Bronchial epithelial cell (primary cell): ENCODE data around the gene MED25. TPM values are rescaled to one million over a fixed set of nuclear protein-coding genes. Genes with fewer than 3 reads are reported as not detected.

ENCODE experiments used
- DNase-seq: peaks from one replicate; pipeline ENCODE4 v3.0.0-alpha.2; 2010; ENCODE audit warnings: low read depth
- FAIRE-seq: peaks from 2 replicates; lab custom pipeline; 2011; peaks lifted over from hg19 to GRCh38; lab: Jason Lieb, UNC
- H3K27me3 ChIP-seq: 2 replicates; pipeline ENCODE4 v1.5.1; 2011; ENCODE audit warnings: low read length; ENCODE audit not compliant: control insufficient read depth, insufficient read depth
- H3K36me3 ChIP-seq: 2 replicates; pipeline ENCODE4 v1.5.1; 2011; ENCODE audit warnings: low read length; ENCODE audit not compliant: control insufficient read depth, insufficient read depth
- H3K4me3 ChIP-seq: 2 replicates; pipeline ENCODE4 v1.5.1; 2011; ENCODE audit warnings: mild to moderate bottlenecking, low read depth, low read length, control low read depth
- total RNA-seq: library from RNA; depleted of rRNA; stranded (reverse); fragments of >200 nt; gene quantifications from 2 replicates; pipeline ENCODE4 v1.2.1, GENCODE V29; 2014
- TF ChIP-seq, protein P1 (sequence below): IDR thresholded peaks from 2 replicates; pipeline ENCODE4 v1.5.1; 2011; ENCODE audit warnings: mild to moderate bottlenecking, moderate library complexity, low read length, control low read depth, inconsistent platforms; ENCODE audit not compliant: insufficient read depth, severe bottlenecking

Gene MED25
- total RNA-seq, 1 donor from 2014 or later = 8.2 TPM

DNA sequence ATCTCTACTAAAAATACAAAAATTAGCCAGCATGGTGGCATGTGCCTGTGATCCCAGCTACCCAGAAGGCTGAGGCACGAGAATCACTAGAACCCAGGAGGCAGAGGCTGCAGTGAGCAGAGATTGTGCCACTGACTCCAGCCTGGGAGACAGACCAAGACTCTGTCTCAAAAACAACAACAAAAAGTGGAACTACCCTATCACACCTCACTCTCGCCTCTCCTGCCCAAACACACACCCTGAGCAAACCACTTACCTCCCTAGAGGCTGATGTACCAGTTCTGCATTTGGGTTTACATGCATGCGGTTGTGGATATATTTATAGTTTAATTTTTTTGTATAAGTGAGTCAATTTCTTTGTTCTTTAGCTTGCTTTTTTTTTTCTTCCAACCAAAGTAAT, 25.2 kb downstream of the MED25 start:
- no peaks in the 10 kb centered on the region for H3K27me3 ChIP-seq
- no peak for FAIRE-seq
- H3K4me3 ChIP-seq = no peak overlapping the region
- no peak for DNase-seq
- peaks cover 3% of the 10 kb centered on the region for H3K36me3 ChIP-seq
- TF ChIP-seq, protein P1, sequence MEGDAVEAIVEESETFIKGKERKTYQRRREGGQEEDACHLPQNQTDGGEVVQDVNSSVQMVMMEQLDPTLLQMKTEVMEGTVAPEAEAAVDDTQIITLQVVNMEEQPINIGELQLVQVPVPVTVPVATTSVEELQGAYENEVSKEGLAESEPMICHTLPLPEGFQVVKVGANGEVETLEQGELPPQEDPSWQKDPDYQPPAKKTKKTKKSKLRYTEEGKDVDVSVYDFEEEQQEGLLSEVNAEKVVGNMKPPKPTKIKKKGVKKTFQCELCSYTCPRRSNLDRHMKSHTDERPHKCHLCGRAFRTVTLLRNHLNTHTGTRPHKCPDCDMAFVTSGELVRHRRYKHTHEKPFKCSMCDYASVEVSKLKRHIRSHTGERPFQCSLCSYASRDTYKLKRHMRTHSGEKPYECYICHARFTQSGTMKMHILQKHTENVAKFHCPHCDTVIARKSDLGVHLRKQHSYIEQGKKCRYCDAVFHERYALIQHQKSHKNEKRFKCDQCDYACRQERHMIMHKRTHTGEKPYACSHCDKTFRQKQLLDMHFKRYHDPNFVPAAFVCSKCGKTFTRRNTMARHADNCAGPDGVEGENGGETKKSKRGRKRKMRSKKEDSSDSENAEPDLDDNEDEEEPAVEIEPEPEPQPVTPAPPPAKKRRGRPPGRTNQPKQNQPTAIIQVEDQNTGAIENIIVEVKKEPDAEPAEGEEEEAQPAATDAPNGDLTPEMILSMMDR = no peak

DNA sequence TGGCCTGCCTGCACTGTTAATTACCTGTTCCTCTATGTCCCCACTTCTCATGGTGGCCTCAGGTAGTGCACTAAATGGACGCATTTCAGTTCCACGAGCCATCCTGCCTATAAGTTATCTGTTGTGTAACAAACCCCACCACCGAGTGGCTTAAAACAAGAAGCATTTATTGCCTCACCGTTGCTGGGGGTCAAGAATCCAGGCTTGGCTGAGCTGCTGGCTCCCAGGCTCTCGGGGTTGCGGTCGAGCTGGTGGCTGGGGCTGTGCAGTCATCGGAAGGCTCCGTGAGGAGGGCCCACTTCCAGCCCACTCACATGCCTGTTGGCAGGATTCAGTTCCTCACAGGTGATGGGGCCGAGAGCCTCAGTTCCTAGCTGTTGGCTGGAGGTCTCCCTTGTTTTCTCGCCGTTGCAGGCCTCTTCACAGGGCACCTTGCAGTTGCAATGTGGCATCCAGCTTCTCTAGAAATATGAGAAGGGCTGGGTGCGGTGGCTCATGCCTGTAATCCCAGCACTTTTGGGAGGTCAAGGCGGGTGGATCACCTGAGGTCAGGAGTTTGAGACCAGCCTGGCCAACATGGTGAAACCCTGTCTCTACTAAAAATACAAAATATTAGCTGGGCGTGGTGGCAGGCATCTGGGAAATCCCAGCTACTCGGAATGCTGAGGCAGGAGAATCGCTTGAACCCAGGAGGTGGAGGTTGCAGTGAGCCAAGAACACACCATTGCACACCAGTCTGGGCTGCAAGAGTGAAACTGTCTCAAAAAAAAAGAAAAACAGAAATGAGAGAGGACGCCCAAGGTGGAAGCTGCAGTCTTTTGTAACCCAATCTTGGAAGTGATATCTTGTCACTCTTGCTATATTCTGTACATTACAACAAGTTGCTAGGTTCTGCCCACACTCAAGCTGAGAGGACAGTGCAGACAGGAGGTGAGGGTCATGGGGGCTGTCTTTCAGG, 26.3 kb downstream of the MED25 start:
- no peak for FAIRE-seq
- Histone ChIP-seq H3K4me3 (no peak overlapping the region), H3K36me3 (peaks cover under 1% of the 10 kb centered on the region), H3K27me3 (no peaks in the 10 kb centered on the region)
- DNase-seq = no peak
- TF ChIP-seq, protein P1 = no peak

DNA sequence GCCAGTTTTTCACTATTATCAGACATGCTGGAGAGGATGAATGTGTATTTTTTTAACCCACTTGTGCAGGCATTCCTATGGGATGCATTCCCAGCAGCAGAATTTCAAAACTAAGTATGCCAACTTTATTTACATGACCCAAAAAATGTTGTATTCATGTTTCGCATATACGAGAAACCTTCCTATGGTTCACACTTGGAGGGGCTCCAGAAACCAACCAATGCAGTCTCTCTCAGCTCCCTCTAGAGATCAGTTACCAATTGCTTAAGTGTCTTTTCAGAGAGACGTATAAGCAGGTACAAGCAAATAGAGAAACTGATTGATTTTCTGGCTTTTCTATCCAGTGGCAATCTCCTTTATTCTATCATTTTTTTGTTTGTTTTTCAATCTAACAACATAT, 27.3 kb downstream of the MED25 start:
- FAIRE-seq (no peak), DNase-seq (no peak)
- TF ChIP-seq, protein P1 = no peak

DNA sequence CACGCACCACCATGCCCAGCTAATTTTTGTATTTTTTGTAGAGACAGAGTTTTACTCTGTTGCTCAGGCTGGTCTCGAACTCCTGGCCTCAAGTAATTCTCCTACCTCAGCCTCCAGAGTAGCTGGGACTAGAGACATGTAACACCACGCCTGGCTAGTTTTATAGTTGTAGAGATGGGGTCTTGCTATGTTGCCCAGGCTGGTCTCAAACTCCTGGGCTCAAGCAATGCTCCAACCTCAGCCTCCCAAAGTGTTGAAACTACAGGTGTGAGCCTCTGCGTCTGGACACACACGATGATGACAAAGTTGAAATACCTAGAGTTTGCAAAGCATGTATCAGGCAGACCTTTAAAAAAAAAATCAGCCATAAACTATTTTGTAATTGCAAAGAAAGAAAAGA, 28.3 kb downstream of the MED25 start:
- no peak for FAIRE-seq
- no peak overlapping the region for H3K4me3 ChIP-seq

More for the DNA sequence above, 27.3 kb downstream of the MED25 start:
- no peaks in the 10 kb centered on the region for H3K27me3 ChIP-seq
- H3K36me3 ChIP-seq = no peaks in the 10 kb centered on the region
- no peak overlapping the region for H3K4me3 ChIP-seq

DNA sequence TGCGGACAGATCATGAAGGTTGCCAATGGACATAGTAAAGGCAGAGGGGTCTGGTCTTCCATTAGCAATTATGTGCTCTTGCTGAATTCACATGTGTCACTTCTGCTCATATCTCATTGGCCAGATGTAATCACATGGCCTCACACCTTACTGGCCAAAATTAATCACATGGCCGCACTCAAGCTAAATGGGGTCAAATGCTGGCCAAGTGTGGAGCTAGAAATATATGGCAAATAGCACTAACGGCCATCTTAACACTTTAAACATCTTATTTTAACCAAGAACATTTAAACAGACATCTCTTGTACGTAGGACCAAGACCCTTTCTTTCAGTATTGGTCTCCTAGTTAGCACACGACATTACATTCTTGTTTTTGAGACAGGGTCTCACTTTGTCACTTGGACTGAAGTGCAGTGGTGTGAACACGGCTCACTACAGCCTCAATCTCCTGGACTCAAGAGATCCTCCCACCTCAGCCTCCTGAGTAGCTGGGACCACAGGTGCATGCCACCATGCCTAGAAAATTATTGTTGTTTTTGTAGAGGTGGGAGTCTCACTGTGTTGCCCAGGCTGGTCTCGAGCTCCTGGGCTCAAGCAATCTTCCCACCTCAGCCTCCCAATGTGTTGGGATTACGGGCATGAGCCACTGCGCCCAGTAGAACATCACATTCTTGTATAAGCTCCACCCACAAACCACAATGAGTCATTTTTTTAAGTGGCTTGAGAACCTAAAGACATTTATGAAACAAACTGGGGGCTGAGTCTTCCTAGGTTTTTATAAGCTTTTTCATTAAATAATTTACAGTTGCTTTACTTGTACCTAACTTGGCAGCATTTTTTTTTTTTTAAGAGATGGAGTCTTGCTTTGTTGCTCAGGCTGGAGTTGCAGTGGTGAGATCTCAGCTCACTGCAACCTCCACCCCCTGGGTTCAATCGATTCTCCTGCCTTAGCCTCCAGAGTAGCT, 29.9 kb downstream of the MED25 start:
- DNase-seq (peak; percentile 87), FAIRE-seq (no peak)
- H3K36me3 ChIP-seq = no peaks in the 10 kb centered on the region
- H3K4me3 ChIP-seq = no peak overlapping the region
- TF ChIP-seq, protein P1 = no peak
- no peaks in the 10 kb centered on the region for H3K27me3 ChIP-seq

More for the DNA sequence above, 28.3 kb downstream of the MED25 start:
- no peaks in the 10 kb centered on the region for H3K36me3 ChIP-seq
- H3K27me3 ChIP-seq = no peaks in the 10 kb centered on the region
- TF ChIP-seq, protein P1 = no peak
- no peak for DNase-seq
